K562 (cell line): ENCODE data around the gene NRXN2. TPM values are rescaled to one million over a fixed set of nuclear protein-coding genes. Genes with fewer than 3 reads are reported as not detected.

Source experiments
- DDX20 ChIP-seq: fragments of 450-650 bp; IDR thresholded peaks from 2 replicates; pipeline ENCODE4 v1.6.1; 2016; ENCODE audit warnings: missing genetic modification characterization, low read depth, mild to moderate bottlenecking, missing compliant biosample characterization, moderate library complexity
- DEAF1 ChIP-seq: fragments of 450-650 bp; formaldehyde crosslinking; IDR thresholded peaks from 2 replicates; pipeline ENCODE4 v1.4.0; 2020; ENCODE audit warnings: mild to moderate bottlenecking, moderate library complexity
- ELK3 ChIP-seq: fragments of 450-650 bp; formaldehyde crosslinking; IDR thresholded peaks from 2 replicates; pipeline ENCODE4 v1.4.0; 2020; ENCODE audit warnings: mild to moderate bottlenecking
- FIP1L1 ChIP-seq: fragments of 200-400 bp; formaldehyde crosslinking; IDR thresholded peaks from 2 replicates; pipeline ENCODE4 v1.6.1; 2018; ENCODE audit warnings: mild to moderate bottlenecking, low read depth, low read length; ENCODE audit not compliant: poor library complexity, severe bottlenecking
- HMGN3 ChIP-seq: IDR thresholded peaks from 2 replicates; pipeline ENCODE4 v1.6.1; 2011; ENCODE audit warnings: borderline replicate concordance, low read depth, mild to moderate bottlenecking, mixed read lengths, low read length; ENCODE audit not compliant: insufficient read length; ENCODE audit errors: extremely low read depth
- HSF4 ChIP-seq: fragments of 250-450 bp; sonication (Bioruptor Pico); IDR thresholded peaks from 2 replicates; pipeline ENCODE4 v2.1.2; 2022; ENCODE audit warnings: mild to moderate bottlenecking, moderate library complexity, borderline replicate concordance
- L3MBTL2 ChIP-seq: fragments of 450-650 bp; IDR thresholded peaks from 2 replicates; pipeline ENCODE4 v1.6.1; 2016; ENCODE audit warnings: mild to moderate bottlenecking, moderate library complexity
- MCM2 ChIP-seq: fragments of 450-650 bp; IDR thresholded peaks from 2 replicates; pipeline ENCODE4 v1.6.1; 2017; ENCODE audit warnings: low read depth, mild to moderate bottlenecking
- POU5F1 ChIP-seq: fragments of 150-350 bp; IDR thresholded peaks from 2 replicates; pipeline ENCODE4 v1.6.1; 2014; ENCODE audit warnings: borderline replicate concordance, low read length, low read depth, mild to moderate bottlenecking; ENCODE audit not compliant: partially characterized antibody
- PTRF ChIP-seq: fragments of 450-650 bp; IDR thresholded peaks from 2 replicates; pipeline ENCODE4 v1.6.1; 2016; ENCODE audit warnings: mild to moderate bottlenecking, missing genetic modification characterization, missing compliant biosample characterization
- XRCC4 ChIP-seq: IDR thresholded peaks from one replicate; pipeline ENCODE4 v1.6.1; 2011; ENCODE audit not compliant: insufficient read depth, insufficient read length; ENCODE audit errors: extremely low read depth
- ZNF217 ChIP-seq: sonication (generic); formaldehyde crosslinking; IDR thresholded peaks from 2 replicates; pipeline ENCODE4 v1.8.0; 2022; ENCODE audit warnings: mild to moderate bottlenecking, missing genetic modification reagents
- ZNF644 ChIP-seq: fragments of 200-800 bp; sonication (Bioruptor generic); IDR thresholded peaks from 2 replicates; pipeline ENCODE4 v1.6.1; 2016; ENCODE audit warnings: low read depth, missing genetic modification characterization, missing compliant biosample characterization
- polyA plus RNA-seq, 8 experiments: library from polyadenylated mRNA; depleted of rRNA in 4 of 8; stranded (reverse) in 5 of 8; unstranded in 3 of 8; fragments of >200 nt; fragmentation: Nextera tagmentation in 2 of 8; fragmentation: Illumina TruSeq in 1 of 8; extraction: Ambion mirVana in 2 of 8; extraction: Trizol in 1 of 8; gene quantifications; 2 replicates each; pipeline versions ENCODE4 v1.2.1 to v1.2.3, GENCODE V29; 2011 to 2014; ENCODE audit warnings: inconsistent platforms in 1 of 8, missing spikeins in 1 of 8
- total RNA-seq, 7 experiments: library from RNA; depleted of rRNA in 6 of 7; stranded (reverse); fragments of >200 nt in 6 of 7; fragmentation: Illumina TruSeq in 2 of 7; extraction: Trizol in 2 of 7; gene quantifications; 2 replicates each; pipeline versions ENCODE4 v1.2.1 to v1.2.3, GENCODE V29; 2011 to 2021; ENCODE audit warnings: low replicate concordance in 1 of 7
- TF ChIP-seq, protein P1 (sequence below): fragments of 250-450 bp; sonication (Bioruptor Pico); IDR thresholded peaks from 2 replicates; pipeline ENCODE4 v1.5.1; 2021; ENCODE audit warnings: mild to moderate bottlenecking
- TF ChIP-seq, protein P2 (sequence below): sonication (generic); formaldehyde crosslinking; IDR thresholded peaks from 2 replicates; pipeline ENCODE4 v1.8.1; 2023; ENCODE audit warnings: mild to moderate bottlenecking, missing genetic modification reagents
- TF ChIP-seq, protein P3 (sequence below): fragments of 200-800 bp; sonication (Bioruptor generic); IDR thresholded peaks from 2 replicates; pipeline ENCODE4 v1.6.1; 2017; ENCODE audit warnings: missing genetic modification characterization, missing compliant biosample characterization
- TF ChIP-seq, protein P4 (sequence below), 3 experiments: IDR thresholded peaks in 2 of 3; conservative IDR thresholded peaks in 1 of 3; 2 replicates each; pipeline ENCODE4 v1.5.1; 2011 to 2012; ENCODE audit warnings: low read length in 3 of 3, mild to moderate bottlenecking in 3 of 3, control low read depth in 2 of 3, improper control_type of control experiment in 1 of 3, inconsistent platforms in 1 of 3, low read depth in 1 of 3, mixed read lengths in 1 of 3, moderate library complexity in 1 of 3; ENCODE audit not compliant: insufficient read depth in 2 of 3

The NRXN2 gene
- total and polyA plus RNA-seq, 9 of the 15 experiments (the other 6 are each of a cell fraction or from before 2014, with no cell fraction given), result 0.07 to 0.47 (median 0.15) TPM; not detected in 4

- TF ChIP-seq, protein P1, sequence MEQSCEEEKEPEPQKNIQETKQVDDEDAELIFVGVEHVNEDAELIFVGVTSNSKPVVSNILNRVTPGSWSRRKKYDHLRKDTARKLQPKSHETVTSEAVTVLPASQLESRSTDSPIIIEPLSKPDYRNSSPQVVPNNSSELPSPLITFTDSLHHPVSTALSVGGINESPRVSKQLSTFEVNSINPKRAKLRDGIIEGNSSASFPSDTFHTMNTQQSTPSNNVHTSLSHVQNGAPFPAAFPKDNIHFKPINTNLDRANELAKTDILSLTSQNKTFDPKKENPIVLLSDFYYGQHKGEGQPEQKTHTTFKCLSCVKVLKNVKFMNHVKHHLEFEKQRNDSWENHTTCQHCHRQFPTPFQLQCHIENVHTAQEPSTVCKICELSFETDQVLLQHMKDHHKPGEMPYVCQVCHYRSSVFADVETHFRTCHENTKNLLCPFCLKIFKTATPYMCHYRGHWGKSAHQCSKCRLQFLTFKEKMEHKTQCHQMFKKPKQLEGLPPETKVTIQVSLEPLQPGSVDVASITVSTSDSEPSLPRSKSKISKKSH (CRISPR knock-in tag), result no peak
- no peak for TF ChIP-seq XRCC4
- TF ChIP-seq ELK3 (CRISPR knock-in tag), result no peak
- no peak for TF ChIP-seq MCM2
- no peak for TF ChIP-seq HMGN3
- TF ChIP-seq, protein P2, sequence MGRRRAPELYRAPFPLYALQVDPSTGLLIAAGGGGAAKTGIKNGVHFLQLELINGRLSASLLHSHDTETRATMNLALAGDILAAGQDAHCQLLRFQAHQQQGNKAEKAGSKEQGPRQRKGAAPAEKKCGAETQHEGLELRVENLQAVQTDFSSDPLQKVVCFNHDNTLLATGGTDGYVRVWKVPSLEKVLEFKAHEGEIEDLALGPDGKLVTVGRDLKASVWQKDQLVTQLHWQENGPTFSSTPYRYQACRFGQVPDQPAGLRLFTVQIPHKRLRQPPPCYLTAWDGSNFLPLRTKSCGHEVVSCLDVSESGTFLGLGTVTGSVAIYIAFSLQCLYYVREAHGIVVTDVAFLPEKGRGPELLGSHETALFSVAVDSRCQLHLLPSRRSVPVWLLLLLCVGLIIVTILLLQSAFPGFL (CRISPR knock-in tag), result no peak
- TF ChIP-seq HSF4 (CRISPR knock-in tag), result no peak
- no peak for TF ChIP-seq DDX20 (tag)
- peak; percentile 56; the same call in 1 of the 2 replicates for TF ChIP-seq L3MBTL2
- TF ChIP-seq POU5F1, result no peak
- TF ChIP-seq ZNF217 (CRISPR knock-in tag), result no peak
- TF ChIP-seq, protein P3, sequence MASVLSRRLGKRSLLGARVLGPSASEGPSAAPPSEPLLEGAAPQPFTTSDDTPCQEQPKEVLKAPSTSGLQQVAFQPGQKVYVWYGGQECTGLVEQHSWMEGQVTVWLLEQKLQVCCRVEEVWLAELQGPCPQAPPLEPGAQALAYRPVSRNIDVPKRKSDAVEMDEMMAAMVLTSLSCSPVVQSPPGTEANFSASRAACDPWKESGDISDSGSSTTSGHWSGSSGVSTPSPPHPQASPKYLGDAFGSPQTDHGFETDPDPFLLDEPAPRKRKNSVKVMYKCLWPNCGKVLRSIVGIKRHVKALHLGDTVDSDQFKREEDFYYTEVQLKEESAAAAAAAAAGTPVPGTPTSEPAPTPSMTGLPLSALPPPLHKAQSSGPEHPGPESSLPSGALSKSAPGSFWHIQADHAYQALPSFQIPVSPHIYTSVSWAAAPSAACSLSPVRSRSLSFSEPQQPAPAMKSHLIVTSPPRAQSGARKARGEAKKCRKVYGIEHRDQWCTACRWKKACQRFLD (CRISPR knock-in tag), result no peak
- no peak for TF ChIP-seq DEAF1 (CRISPR knock-in tag)
- TF ChIP-seq ZNF644 (tag), result 0 out of 2 replicates have a peak, but pooled peaks have one; percentile 35
- TF ChIP-seq PTRF (tag), result no peak
- TF ChIP-seq, protein P4, sequence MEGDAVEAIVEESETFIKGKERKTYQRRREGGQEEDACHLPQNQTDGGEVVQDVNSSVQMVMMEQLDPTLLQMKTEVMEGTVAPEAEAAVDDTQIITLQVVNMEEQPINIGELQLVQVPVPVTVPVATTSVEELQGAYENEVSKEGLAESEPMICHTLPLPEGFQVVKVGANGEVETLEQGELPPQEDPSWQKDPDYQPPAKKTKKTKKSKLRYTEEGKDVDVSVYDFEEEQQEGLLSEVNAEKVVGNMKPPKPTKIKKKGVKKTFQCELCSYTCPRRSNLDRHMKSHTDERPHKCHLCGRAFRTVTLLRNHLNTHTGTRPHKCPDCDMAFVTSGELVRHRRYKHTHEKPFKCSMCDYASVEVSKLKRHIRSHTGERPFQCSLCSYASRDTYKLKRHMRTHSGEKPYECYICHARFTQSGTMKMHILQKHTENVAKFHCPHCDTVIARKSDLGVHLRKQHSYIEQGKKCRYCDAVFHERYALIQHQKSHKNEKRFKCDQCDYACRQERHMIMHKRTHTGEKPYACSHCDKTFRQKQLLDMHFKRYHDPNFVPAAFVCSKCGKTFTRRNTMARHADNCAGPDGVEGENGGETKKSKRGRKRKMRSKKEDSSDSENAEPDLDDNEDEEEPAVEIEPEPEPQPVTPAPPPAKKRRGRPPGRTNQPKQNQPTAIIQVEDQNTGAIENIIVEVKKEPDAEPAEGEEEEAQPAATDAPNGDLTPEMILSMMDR (IDR thresholded peaks at IDR 0.05 in 2 of 3, conservative IDR thresholded peaks at IDR 0.05 in 1 of 3; ENCODE audit: insufficient read depth in 2 of 3, low read depth in 1 of 3, low read length in 3 of 3), result no peak
- TF ChIP-seq FIP1L1, result no peak
Observed at GRCh38 chr11:64566042-64566914, 156.7 kb downstream of the NRXN2 start (continued).
